Nephron (organoid): ENCODE results near the gene ARMC8.

Source experiments
- H3K27ac Mint-ChIP-seq, 3 experiments: 2 replicates each; pipeline ENCODE4 v1.8.0; 2020; ENCODE audit warnings: mixed read lengths in 3 of 3, mild to moderate bottlenecking in 2 of 3, moderate library complexity in 1 of 3
- H3K27me3 Mint-ChIP-seq: 2 replicates; pipeline ENCODE4 v1.8.0; 2021; ENCODE audit warnings: low read depth, mild to moderate bottlenecking, moderate library complexity, mixed read lengths
- H3K36me3 Mint-ChIP-seq: 2 replicates; pipeline ENCODE4 v1.8.0; 2020; ENCODE audit warnings: low read depth, mixed read lengths
- H3K4me1 Mint-ChIP-seq: 2 replicates; pipeline ENCODE4 v1.8.0; 2020; ENCODE audit warnings: mixed read lengths
- H3K4me3 Mint-ChIP-seq, 3 experiments: 2 replicates each; pipeline ENCODE4 v1.8.0; 2020; ENCODE audit warnings: mild to moderate bottlenecking in 3 of 3, mixed read lengths in 3 of 3, moderate library complexity in 2 of 3
- H3K9me3 Mint-ChIP-seq: 2 replicates; pipeline ENCODE4 v1.8.0; 2020; ENCODE audit warnings: mixed read lengths
- TF ChIP-seq, protein P1 (sequence below), 3 experiments: fragments of 200-600 bp; sonication (generic); IDR thresholded peaks; one replicate each; pipeline ENCODE4 v1.5.0; 2021; ENCODE audit warnings: antibody characterized with exemption in 3 of 3; ENCODE audit not compliant: unreplicated experiment in 3 of 3

ARMC8 gene

DNA sequence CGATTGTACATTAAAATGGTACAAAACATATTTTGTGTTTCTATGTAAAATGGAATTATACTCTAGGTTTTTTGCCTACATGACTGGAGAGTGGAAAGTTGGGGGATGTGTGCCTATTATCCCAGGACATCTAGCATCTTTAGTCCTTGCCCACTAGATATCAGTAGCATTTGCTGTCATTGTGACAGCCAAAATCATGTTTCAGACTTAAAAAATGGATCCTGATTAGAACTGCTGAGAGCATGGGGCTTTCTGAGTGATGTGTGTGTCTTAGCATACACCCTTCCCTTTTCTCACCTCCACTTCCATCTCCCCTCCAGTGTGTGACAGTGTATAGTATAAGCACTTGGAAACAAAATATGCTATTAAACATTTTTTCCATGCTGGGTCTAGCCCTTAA, 13.3 kb downstream of the ARMC8 start:
- Mint-ChIP-seq H3K27ac (no peak overlapping the region), H3K36me3 (peaks cover 16% of the 10 kb centered on the region), H3K4me3 (no peak overlapping the region), H3K27me3 (no peaks in the 10 kb centered on the region), H3K4me1 (peaks cover 18% of the 10 kb centered on the region), H3K9me3 (no peaks in the 10 kb centered on the region)
- TF ChIP-seq, protein P1, sequence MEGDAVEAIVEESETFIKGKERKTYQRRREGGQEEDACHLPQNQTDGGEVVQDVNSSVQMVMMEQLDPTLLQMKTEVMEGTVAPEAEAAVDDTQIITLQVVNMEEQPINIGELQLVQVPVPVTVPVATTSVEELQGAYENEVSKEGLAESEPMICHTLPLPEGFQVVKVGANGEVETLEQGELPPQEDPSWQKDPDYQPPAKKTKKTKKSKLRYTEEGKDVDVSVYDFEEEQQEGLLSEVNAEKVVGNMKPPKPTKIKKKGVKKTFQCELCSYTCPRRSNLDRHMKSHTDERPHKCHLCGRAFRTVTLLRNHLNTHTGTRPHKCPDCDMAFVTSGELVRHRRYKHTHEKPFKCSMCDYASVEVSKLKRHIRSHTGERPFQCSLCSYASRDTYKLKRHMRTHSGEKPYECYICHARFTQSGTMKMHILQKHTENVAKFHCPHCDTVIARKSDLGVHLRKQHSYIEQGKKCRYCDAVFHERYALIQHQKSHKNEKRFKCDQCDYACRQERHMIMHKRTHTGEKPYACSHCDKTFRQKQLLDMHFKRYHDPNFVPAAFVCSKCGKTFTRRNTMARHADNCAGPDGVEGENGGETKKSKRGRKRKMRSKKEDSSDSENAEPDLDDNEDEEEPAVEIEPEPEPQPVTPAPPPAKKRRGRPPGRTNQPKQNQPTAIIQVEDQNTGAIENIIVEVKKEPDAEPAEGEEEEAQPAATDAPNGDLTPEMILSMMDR (IDR thresholded peaks at IDR 0.05; ENCODE audit: unreplicated experiment in 3 of 3), result no peak

DNA sequence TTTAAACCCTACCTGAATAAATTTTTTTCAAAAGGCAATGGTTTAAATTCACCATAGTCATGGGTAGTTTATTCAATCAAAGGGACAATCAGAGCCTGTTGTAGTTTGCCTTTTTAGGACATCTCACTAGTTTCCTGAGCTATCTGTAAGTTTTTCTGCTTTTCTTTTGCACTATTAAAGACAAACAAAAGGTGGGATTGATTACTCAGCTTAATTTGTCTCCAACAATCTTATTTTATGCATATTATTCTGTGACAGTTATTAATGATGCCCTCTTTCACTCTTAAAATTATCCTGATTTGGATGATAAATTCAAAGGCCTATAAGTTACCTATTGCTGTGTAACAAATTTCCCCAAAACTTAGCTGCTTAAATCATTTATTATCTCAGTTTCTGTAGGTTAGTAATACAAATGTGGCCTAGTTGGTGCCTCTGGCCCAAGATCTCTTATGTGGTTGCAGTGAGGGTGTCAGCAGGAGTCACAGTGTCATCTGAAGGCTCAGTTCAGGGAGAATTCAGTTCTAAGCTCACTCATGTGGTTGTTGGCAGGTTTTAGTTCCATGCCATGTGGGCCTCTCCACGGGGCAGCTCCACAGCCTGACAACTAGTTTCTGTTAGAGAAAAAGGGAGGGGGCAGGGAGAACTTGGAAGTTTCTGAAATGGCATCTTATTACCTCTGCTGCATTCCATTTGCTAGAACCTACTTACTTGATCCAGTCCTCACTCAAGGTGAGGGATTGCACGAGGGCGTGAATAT, 16.0 kb downstream of the ARMC8 start:
- Mint-ChIP-seq H3K36me3 (peaks cover 21% of the 10 kb centered on the region), H3K27ac (no peak overlapping the region), H3K4me3 (no peak overlapping the region), H3K27me3 (no peaks in the 10 kb centered on the region), H3K9me3 (no peaks in the 10 kb centered on the region), H3K4me1 (peaks cover 12% of the 10 kb centered on the region)
- TF ChIP-seq, protein P1 (IDR thresholded peaks at IDR 0.05; ENCODE audit: unreplicated experiment in 3 of 3), result no peak

DNA sequence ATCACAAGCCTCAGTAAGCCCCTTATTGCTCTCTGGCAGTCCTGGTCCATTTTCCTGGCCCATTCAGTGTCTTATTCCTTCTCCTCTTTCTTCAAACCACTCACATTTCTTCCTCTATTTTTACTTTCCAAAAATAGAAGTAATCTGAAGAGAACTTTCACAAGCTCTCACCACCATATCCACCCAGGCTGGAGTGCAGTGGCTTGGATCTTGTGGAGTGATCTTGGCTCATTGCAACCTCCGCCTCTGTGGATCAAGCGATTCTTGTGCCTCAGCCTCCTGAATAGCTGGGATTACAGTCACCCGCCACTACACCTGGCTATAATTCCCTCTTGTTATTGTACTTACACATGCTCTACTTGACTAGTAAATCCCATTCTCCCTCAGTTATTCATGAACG, 16.8 kb downstream of the ARMC8 start:
- H3K27ac Mint-ChIP-seq, result no peak overlapping the region
- no peaks in the 10 kb centered on the region for H3K9me3 Mint-ChIP-seq
- H3K36me3 Mint-ChIP-seq, result peaks cover 21% of the 10 kb centered on the region
- H3K4me1 Mint-ChIP-seq, result peaks cover 12% of the 10 kb centered on the region
- H3K4me3 Mint-ChIP-seq, result no peak overlapping the region
- TF ChIP-seq, protein P1 (IDR thresholded peaks at IDR 0.05; ENCODE audit: unreplicated experiment in 3 of 3), result no peak
- H3K27me3 Mint-ChIP-seq, result no peaks in the 10 kb centered on the region

DNA sequence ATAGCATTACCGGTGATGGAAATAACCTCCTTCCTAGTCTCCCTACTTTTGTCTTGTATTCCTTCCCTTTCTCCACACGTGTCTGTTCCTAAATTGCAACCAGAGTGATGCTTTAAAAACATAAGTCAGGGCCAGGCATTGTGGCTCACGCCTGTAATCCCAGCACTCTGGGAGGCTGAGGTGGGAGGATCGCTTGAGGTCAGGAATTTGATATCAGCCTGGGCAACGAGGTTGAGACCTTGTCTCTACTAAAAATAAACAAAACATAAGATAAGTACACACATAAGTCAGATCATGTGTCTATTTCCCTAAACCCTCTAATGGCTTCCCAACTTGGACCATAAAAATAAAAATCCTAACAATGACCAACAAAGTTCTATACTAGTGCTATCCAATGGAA, 18.4 kb downstream of the ARMC8 start:
- no peak overlapping the region for H3K27ac Mint-ChIP-seq
- peaks cover 27% of the 10 kb centered on the region for H3K36me3 Mint-ChIP-seq
- H3K9me3 Mint-ChIP-seq, result no peaks in the 10 kb centered on the region
- TF ChIP-seq, protein P1 (IDR thresholded peaks at IDR 0.05; ENCODE audit: unreplicated experiment in 3 of 3), result no peak
- peaks cover 12% of the 10 kb centered on the region for H3K4me1 Mint-ChIP-seq
- H3K27me3 Mint-ChIP-seq, result no peaks in the 10 kb centered on the region
- H3K4me3 Mint-ChIP-seq, result no peak overlapping the region

DNA sequence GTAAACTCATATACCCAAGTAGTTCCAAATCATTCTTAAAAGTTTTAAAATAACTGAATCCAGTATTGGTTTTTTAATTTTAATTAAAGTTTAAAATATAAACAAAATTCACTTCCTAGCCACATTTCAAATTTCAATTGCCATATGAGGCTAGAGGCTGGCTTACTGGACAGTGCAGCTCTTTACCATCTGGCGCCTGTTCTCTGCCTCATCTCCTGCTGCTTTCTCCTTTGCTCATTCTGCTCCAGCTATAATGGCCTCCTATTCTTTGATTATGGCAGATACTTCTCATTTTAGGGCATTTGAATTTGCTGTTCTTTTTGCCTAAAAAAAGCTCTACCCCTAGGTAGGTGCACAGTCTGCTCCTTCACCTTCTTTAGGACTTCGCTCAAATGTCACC, 19.1 kb downstream of the ARMC8 start:
- H3K27me3 Mint-ChIP-seq, result no peaks in the 10 kb centered on the region
- H3K4me3 Mint-ChIP-seq, result no peak overlapping the region
- no peak overlapping the region for H3K27ac Mint-ChIP-seq
- TF ChIP-seq, protein P1 (IDR thresholded peaks at IDR 0.05; ENCODE audit: unreplicated experiment in 3 of 3), result no peak
- H3K36me3 Mint-ChIP-seq, result peaks cover 30% of the 10 kb centered on the region
- H3K4me1 Mint-ChIP-seq, result peaks cover 12% of the 10 kb centered on the region
- H3K9me3 Mint-ChIP-seq, result no peaks in the 10 kb centered on the region

DNA sequence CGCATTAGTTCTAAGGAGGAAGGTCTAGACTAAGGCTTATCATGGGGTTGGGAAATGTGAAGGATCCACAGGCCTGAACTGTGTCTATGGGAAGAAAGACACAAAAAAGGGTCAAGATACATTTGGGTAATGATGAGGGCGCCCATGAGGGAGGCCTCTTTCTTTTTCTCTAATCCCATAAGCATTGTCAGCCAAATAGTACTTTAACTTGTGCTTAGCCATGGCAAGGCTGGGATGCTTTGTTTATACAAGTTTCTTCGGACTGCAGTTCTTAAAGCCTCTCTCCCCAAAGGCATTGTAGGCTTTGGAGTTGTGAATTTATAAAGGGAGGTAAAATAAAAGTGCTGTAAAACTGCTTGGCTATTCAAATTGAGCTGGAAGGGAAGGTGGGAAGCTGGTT, 23.4 kb downstream of the ARMC8 start:
- H3K27ac Mint-ChIP-seq, result peak overlapping the region in 1 of 3 experiments; percentile 74
- no peaks in the 10 kb centered on the region for H3K27me3 Mint-ChIP-seq
- H3K4me3 Mint-ChIP-seq, result no peak overlapping the region
- peaks cover 44% of the 10 kb centered on the region for H3K36me3 Mint-ChIP-seq
- H3K9me3 Mint-ChIP-seq, result no peaks in the 10 kb centered on the region
- H3K4me1 Mint-ChIP-seq, result peaks cover 2% of the 10 kb centered on the region
- TF ChIP-seq, protein P1 (IDR thresholded peaks at IDR 0.05; ENCODE audit: unreplicated experiment in 3 of 3), result no peak
